Gastrocnemius medialis (tissue), 4 donors: ENCODE measurements around the gene SNX24. TPM values are rescaled to one million over a fixed set of nuclear protein-coding genes. Genes with fewer than 3 reads are reported as not detected.
"Not testable (repeated sequence)": the region's sequence is repeated elsewhere in the genome, so short reads cannot be mapped to it uniquely, and the experiment has no call there.

Experiments used
- ATAC-seq, 2 donors: fragments of 150-250 bp; one replicate each; pipeline ENCODE4 v1.9.1; 2016
- DNase-seq, 2 donors: peaks; one replicate each; pipeline ENCODE4 v3.0.0-alpha.2; 2019
- H3K27ac ChIP-seq, 4 donors: fragments of 200-600 bp; sonication (generic); 1 replicate in 1 of 4; 2 replicates in 3 of 4; pipeline ENCODE4 v1.5.1; 2016 to 2018; ENCODE audit warnings: mild to moderate bottlenecking in 2 of 4, moderate library complexity in 1 of 4
- H3K27me3 ChIP-seq, 3 donors: fragments of 200-600 bp; sonication (generic) in 2 of 3; 1 replicate in 1 of 3; 2 replicates in 2 of 3; pipeline versions ENCODE4 v1.5.1 to v1.6.0; 2016 to 2019; ENCODE audit warnings: mild to moderate bottlenecking in 1 of 3, moderate library complexity in 1 of 3
- H3K36me3 ChIP-seq, 2 donors: fragments of 200-600 bp; sonication (generic) in 1 of 2; one replicate each; pipeline ENCODE4 v1.5.1; 2017 to 2018
- H3K4me1 ChIP-seq, 2 donors: fragments of 200-600 bp; sonication (generic) in 1 of 2; one replicate each; pipeline ENCODE4 v1.5.1; 2016 to 2017; ENCODE audit warnings: mild to moderate bottlenecking in 2 of 2
- H3K4me3 ChIP-seq, 4 donors: fragments of 200-600 bp; sonication (generic) in 3 of 4; 1 replicate in 1 of 4; 2 replicates in 3 of 4; pipeline ENCODE4 v1.5.1; 2016 to 2019; ENCODE audit warnings: mild to moderate bottlenecking in 2 of 4
- H3K9me3 ChIP-seq, 3 donors: fragments of 200-600 bp; sonication (generic) in 2 of 3; 1 replicate in 1 of 3; 2 replicates in 2 of 3; pipeline ENCODE4 v1.5.1; 2016 to 2019
- POLR2A ChIP-seq, 2 donors: fragments of 450-650 bp; IDR thresholded peaks; one replicate each; pipeline ENCODE4 v1.6.1; 2017; ENCODE audit warnings: antibody characterized with exemption in 2 of 2, mild to moderate bottlenecking in 2 of 2, moderate library complexity in 2 of 2
- in situ Hi-C, 4 donors: fragments of 200-750 bp; cut with MboI; loops; one replicate each; pipeline versions ENCODE4 v1.15.0 to v1.8.0; 2017; ENCODE audit warnings: low sequenced_read_pairs in 4 of 4
- intact Hi-C: fragments of 100-400 bp; cut with DNase I; formaldehyde crosslinking; loops from one replicate; pipeline ENCODE4 v1.15.1; 2023; ENCODE audit warnings: low total_unique reads
- total RNA-seq, 4 donors: library from RNA; depleted of rRNA; stranded (reverse); fragments of >200 nt; gene quantifications; one replicate each; pipeline versions ENCODE4 v1.1.0 to v1.2.3, GENCODE V29; 2016
- TF ChIP-seq, protein P1 (sequence below), 5 experiments: fragments of 450-650 bp in 3 of 5; fragments of 200-600 bp in 2 of 5; sonication (generic) in 2 of 5; IDR thresholded peaks in 4 of 5; conservative IDR thresholded peaks in 1 of 5; 1 replicate in 4 of 5; 2 replicates in 1 of 5; pipeline ENCODE4 v1.5.1; 2016 to 2019; ENCODE audit warnings: antibody characterized with exemption in 5 of 5, mild to moderate bottlenecking in 3 of 5, moderate library complexity in 3 of 5

SNX24 gene
- total RNA-seq, 4 donors from 2014 or later: 6.9 to 17.8 (median 10.6) TPM

DNA sequence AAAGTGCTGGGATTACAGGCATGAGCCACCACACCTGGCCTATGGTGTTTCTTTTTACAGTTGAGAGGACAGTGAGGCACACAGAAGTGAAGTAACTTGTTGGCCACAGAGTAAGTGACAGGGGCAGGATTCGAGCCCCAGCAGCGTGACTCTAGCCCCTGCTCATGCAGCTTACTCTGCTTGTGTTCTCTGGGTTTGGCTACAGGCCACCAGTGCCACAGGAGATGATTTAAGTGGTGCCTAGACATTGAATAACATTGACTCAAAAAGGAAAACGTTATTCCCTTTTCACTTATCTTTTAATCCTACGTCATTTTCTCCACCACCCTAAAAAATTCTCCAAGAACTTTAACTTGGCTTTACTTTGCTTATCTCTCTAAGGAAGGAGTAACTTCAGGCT lies 61.4 kb downstream of the SNX24 start:
- H3K9me3 ChIP-seq: no peaks in the 10 kb centered on the region
- no peak for ATAC-seq
- H3K4me1 ChIP-seq: no peaks in the 10 kb centered on the region
- H3K27me3 ChIP-seq: no peaks in the 10 kb centered on the region
- TF ChIP-seq, protein P1, sequence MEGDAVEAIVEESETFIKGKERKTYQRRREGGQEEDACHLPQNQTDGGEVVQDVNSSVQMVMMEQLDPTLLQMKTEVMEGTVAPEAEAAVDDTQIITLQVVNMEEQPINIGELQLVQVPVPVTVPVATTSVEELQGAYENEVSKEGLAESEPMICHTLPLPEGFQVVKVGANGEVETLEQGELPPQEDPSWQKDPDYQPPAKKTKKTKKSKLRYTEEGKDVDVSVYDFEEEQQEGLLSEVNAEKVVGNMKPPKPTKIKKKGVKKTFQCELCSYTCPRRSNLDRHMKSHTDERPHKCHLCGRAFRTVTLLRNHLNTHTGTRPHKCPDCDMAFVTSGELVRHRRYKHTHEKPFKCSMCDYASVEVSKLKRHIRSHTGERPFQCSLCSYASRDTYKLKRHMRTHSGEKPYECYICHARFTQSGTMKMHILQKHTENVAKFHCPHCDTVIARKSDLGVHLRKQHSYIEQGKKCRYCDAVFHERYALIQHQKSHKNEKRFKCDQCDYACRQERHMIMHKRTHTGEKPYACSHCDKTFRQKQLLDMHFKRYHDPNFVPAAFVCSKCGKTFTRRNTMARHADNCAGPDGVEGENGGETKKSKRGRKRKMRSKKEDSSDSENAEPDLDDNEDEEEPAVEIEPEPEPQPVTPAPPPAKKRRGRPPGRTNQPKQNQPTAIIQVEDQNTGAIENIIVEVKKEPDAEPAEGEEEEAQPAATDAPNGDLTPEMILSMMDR (IDR thresholded peaks at IDR 0.05 in 4 of 5, conservative IDR thresholded peaks at IDR 0.05 in 1 of 5): no peak
- TF ChIP-seq POLR2A (IDR thresholded peaks at IDR 0.05): no peak
- no peak overlapping the region for H3K4me3 ChIP-seq
- in situ Hi-C loops: no loop called here
- no peaks in the 10 kb centered on the region for H3K36me3 ChIP-seq
- no peak overlapping the region for H3K27ac ChIP-seq
- intact Hi-C loops: no loop called here
- DNase-seq: no peak

DNA sequence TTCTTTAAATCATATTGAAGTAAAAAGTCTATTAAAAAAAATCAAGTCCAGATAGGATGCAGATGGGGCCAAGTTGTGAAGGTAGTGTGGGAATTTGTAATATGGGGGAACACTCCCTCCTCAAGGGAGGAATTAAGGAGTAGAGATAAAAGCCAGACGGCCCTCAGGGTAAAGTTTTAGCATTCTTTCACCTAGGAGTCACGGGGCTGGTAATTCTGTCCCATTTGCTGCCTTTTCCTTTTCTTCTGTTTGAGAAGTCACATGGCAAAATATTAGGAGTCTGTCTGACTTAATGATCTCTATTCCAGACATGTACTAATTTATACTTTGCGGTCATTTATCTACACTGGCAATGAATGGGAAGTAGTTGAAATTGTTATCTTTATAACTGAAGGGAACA lies 61.9 kb downstream of the SNX24 start:
- H3K27me3 ChIP-seq: no peaks in the 10 kb centered on the region
- TF ChIP-seq, protein P1 (IDR thresholded peaks at IDR 0.05 in 4 of 5, conservative IDR thresholded peaks at IDR 0.05 in 1 of 5): no peak
- no peak for TF ChIP-seq POLR2A (IDR thresholded peaks at IDR 0.05)
- in situ Hi-C loops: no loop called here
- no peaks in the 10 kb centered on the region for H3K36me3 ChIP-seq
- H3K9me3 ChIP-seq: no peaks in the 10 kb centered on the region
- H3K4me1 ChIP-seq: no peaks in the 10 kb centered on the region
- H3K27ac ChIP-seq: no peak overlapping the region
- ATAC-seq: no peak
- no peak overlapping the region for H3K4me3 ChIP-seq
- intact Hi-C loops: no loop called here
- no peak for DNase-seq

DNA sequence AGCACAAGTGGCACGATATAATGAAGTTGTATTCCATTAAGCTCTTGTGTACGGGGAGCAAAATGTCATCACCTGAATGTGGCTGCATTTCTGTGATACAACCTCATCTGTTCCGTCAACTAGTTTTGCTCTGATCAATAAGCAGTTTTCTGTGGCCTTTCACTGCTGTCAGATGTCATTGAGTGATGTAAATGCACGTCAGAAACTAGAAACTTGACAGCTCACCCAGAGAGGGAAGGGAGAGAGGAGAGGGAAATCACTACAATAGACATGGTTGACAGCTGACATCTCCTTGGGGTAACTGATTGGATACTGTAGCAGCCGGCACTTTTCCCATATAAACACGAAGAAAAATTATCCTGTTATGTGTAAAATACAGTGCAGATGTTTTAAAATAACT lies 62.7 kb downstream of the SNX24 start:
- ATAC-seq (no peak), DNase-seq (no peak)
- Histone ChIP-seq H3K4me1 (no peaks in the 10 kb centered on the region), H3K36me3 (no peaks in the 10 kb centered on the region), H3K4me3 (no peak overlapping the region), H3K27me3 (no peaks in the 10 kb centered on the region), H3K27ac (no peak overlapping the region), H3K9me3 (no peaks in the 10 kb centered on the region)
- in situ Hi-C loops: no loop called here
- TF ChIP-seq POLR2A (IDR thresholded peaks at IDR 0.05): no peak
- TF ChIP-seq, protein P1 (IDR thresholded peaks at IDR 0.05 in 4 of 5, conservative IDR thresholded peaks at IDR 0.05 in 1 of 5): no peak
- intact Hi-C loops: no loop called here

DNA sequence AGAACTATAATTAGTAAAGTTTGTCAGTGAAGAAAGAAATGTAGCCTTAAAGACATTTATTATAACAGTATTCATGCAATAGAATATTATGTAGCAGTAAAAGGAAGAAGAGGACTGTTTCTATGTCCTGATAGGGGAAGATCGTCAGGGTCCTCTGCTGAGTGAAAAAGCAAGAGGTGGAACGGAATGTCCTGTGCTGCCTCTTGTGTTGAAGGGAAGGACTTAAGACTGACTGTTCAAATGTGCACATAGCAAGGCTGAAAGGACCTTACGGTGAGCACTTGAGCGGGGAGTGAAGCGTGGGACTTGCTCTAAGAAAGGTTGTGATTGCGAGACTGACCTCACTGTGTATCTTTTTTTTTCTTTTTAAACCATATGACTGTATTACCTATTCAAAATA lies 63.2 kb downstream of the SNX24 start:
- in situ Hi-C loops: no loop called here
- TF ChIP-seq POLR2A (IDR thresholded peaks at IDR 0.05): no peak
- TF ChIP-seq, protein P1 (IDR thresholded peaks at IDR 0.05 in 4 of 5, conservative IDR thresholded peaks at IDR 0.05 in 1 of 5): no peak
- Histone ChIP-seq H3K27me3 (no peaks in the 10 kb centered on the region), H3K9me3 (no peaks in the 10 kb centered on the region), H3K4me1 (no peaks in the 10 kb centered on the region), H3K4me3 (no peak overlapping the region), H3K36me3 (no peaks in the 10 kb centered on the region), H3K27ac (no peak overlapping the region)
- no peak for DNase-seq
- intact Hi-C loops: no loop called here
- no peak for ATAC-seq

DNA sequence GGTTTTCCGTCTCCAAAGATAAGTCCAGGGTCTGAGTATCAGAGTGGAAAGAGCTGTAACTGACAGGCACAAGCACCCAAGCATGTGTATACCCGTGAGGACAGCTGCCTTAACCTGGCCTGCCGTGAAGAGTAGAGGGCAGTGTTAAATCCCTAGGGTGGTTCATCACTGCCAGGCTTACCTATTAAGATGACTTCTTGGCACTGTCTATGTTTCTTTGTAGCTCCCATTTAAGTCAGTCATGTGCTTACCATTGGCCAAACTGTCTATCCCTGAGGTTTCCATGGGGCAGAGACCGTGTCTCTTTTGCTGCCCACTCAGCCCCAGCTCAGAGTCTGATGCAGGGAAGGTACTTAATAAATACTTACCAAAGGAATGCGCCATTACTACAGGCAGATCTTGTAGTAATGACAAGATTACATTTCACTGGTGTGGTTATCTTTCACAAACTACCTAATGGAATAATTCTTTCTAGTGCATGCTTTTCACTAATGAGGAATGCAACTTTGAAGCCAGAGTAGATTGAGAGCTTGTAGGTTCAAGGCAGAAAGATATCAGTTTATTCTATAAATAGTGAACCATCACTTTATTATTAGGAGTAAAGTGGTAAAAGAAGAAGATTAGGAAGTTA lies 64.2 kb downstream of the SNX24 start:
- ATAC-seq: no peak
- Histone ChIP-seq H3K4me1 (no peaks in the 10 kb centered on the region), H3K27me3 (no peaks in the 10 kb centered on the region), H3K4me3 (no peak overlapping the region), H3K27ac (no peak overlapping the region), H3K36me3 (no peaks in the 10 kb centered on the region), H3K9me3 (no peaks in the 10 kb centered on the region)
- DNase-seq: no peak
- no peak for TF ChIP-seq POLR2A (IDR thresholded peaks at IDR 0.05)
- TF ChIP-seq, protein P1 (IDR thresholded peaks at IDR 0.05 in 4 of 5, conservative IDR thresholded peaks at IDR 0.05 in 1 of 5): no peak
- intact Hi-C loops: no loop called here
- in situ Hi-C loops: no loop called here

DNA sequence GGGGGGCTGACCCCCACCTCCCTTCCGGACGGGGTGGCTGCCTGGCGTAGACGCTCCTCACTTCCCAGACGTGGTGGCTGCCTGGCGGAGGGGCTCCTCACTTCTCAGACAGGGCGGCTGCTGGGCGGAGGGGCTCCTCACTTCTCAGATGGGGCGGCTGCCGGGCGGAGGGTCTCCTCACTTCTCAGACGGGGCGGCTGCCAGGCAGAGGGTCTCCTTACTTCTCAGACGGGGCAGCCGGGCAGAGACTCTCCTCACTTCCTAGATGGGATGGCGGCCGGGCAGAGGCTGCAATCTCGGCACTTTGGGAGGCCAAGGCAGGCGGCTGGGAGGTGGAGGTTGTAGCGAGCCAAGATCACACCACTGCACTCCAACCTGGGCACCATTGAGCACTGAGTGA lies 68.0 kb downstream of the SNX24 start:
- H3K4me1 ChIP-seq, ATAC-seq, intact Hi-C loops, DNase-seq, H3K4me3 ChIP-seq, H3K27me3 ChIP-seq, H3K36me3 ChIP-seq, H3K9me3 ChIP-seq, in situ Hi-C loops, H3K27ac ChIP-seq: not testable (repeated sequence)
